HepG2 (cell line): ENCODE measurements around the gene BAIAP2L2.

Experiments used
- BHLHE40 ChIP-seq: IDR thresholded peaks from 2 replicates; pipeline ENCODE4 v1.6.1; 2011; ENCODE audit warnings: low read length, improper control_type of control experiment
- JUNB ChIP-seq: sonication (generic); formaldehyde crosslinking; IDR thresholded peaks from 2 replicates; pipeline ENCODE4 v1.8.0; 2022; ENCODE audit warnings: missing genetic modification reagents, mild to moderate bottlenecking, borderline replicate concordance
- NFYB ChIP-seq: sonication (generic); formaldehyde crosslinking; IDR thresholded peaks from 2 replicates; pipeline ENCODE4 v1.4.0; 2020; ENCODE audit warnings: missing genetic modification reagents
- SMARCC2 ChIP-seq: fragments of 450-650 bp; IDR thresholded peaks from 2 replicates; pipeline ENCODE4 v1.6.1; 2017; ENCODE audit warnings: antibody characterized with exemption, mild to moderate bottlenecking
- SNRNP70 ChIP-seq: fragments of 200-400 bp; formaldehyde crosslinking; IDR thresholded peaks from 2 replicates; pipeline ENCODE4 v1.6.1; 2017; ENCODE audit warnings: mild to moderate bottlenecking, low read depth, low read length, moderate library complexity
- ZMAT5 ChIP-seq: sonication (generic); formaldehyde crosslinking; IDR thresholded peaks from 2 replicates; pipeline ENCODE4 v1.5.0; 2020; ENCODE audit warnings: mild to moderate bottlenecking, low read depth, missing genetic modification reagents, borderline replicate concordance

GRCh38 chr22:38120359-38121110 lies 10.1 kb upstream of the BAIAP2L2 start:
- TF ChIP-seq ZMAT5 (CRISPR knock-in tag) (no peak), JUNB (CRISPR knock-in tag) (no peak), NFYB (CRISPR knock-in tag) (no peak), SMARCC2 (no peak), BHLHE40 (no peak), SNRNP70 (no peak)
